Endothelial cell of umbilical vein (primary cell): ENCODE data around the gene KCNH4. TPM values are rescaled to one million over a fixed set of nuclear protein-coding genes. Genes with fewer than 3 reads are reported as not detected.

ENCODE experiments used
- BruUV-seq: library from RNA; stranded (reverse); fragments of 400-500 nt; replicated peaks from 2 replicates; lab custom pipeline; 2021; lab: Mats Ljungman, UMichigan
- CTCF ChIA-PET: fragments of 300-600, 350-600 bp; sonication (Branson Sonifier 250); formaldehyde crosslinking; loops from one replicate; lab custom pipeline; 2021; ENCODE audit warnings: antibody characterized with exemption, inconsistent platforms; lab: Charles Lee
- POLR2A ChIA-PET: fragments of 300-600, 350-600 bp; sonication (Branson Sonifier 250); formaldehyde crosslinking; loops from one replicate; lab custom pipeline; 2021; ENCODE audit warnings: antibody characterized with exemption, inconsistent platforms; lab: Charles Lee
- DNase-seq: peaks from one replicate; pipeline ENCODE4 v3.0.0-alpha.2; 2011; ENCODE audit warnings: low read depth, low spot score
- FAIRE-seq: peaks from 2 replicates; lab custom pipeline; 2011; peaks lifted over from hg19 to GRCh38; lab: Jason Lieb, UNC
- H2AFZ ChIP-seq: 2 replicates; pipeline ENCODE4 v1.6.0; 2012; ENCODE audit warnings: low read depth, low read length, control low read depth, inconsistent platforms
- H3K27ac ChIP-seq: 2 replicates; pipeline ENCODE4 v1.5.1; 2011; ENCODE audit warnings: low read depth, mild to moderate bottlenecking, control low read depth, low read length, moderate library complexity; ENCODE audit not compliant: insufficient read depth
- H3K27me3 ChIP-seq, 2 experiments: 2 replicates each; pipeline versions ENCODE4 v1.6.0 to v1.6.1; 2011; ENCODE audit warnings: low read length in 2 of 2, mixed read lengths in 1 of 2; ENCODE audit not compliant: control insufficient read depth in 2 of 2, insufficient read depth in 2 of 2
- H3K36me3 ChIP-seq, 2 experiments: 2 replicates in 1 of 2; 3 replicates in 1 of 2; pipeline ENCODE4 v1.5.1; 2011; ENCODE audit warnings: low read length in 2 of 2, mild to moderate bottlenecking in 1 of 2, moderate library complexity in 1 of 2; ENCODE audit not compliant: control insufficient read depth in 2 of 2, insufficient read depth in 2 of 2; ENCODE audit errors: extremely low read depth in 1 of 2
- H3K4me1 ChIP-seq: 3 replicates; pipeline ENCODE4 v1.5.1; 2011; ENCODE audit warnings: mild to moderate bottlenecking, low read length; ENCODE audit not compliant: control insufficient read depth, insufficient read depth; ENCODE audit errors: extremely low read depth
- H3K4me2 ChIP-seq: 2 replicates; pipeline ENCODE4 v1.6.1; 2011; ENCODE audit warnings: low read length, control low read depth, mixed read lengths; ENCODE audit not compliant: insufficient read depth
- H3K4me3 ChIP-seq, 3 experiments: fragments of 200-600 bp in 1 of 3; sonication (generic), shearing (Covaris generic) in 1 of 3; replicated peaks in 1 of 3; 2 replicates each; pipeline ENCODE4 v1.5.1; 2011 to 2016; ENCODE audit warnings: control low read depth in 3 of 3, low read length in 3 of 3, mild to moderate bottlenecking in 2 of 3, inconsistent platforms in 1 of 3, low read depth in 1 of 3, moderate library complexity in 1 of 3; ENCODE audit not compliant: insufficient read depth in 1 of 3
- H3K79me2 ChIP-seq: 2 replicates; pipeline ENCODE4 v1.6.0; 2012; ENCODE audit warnings: low read length, inconsistent platforms; ENCODE audit not compliant: control insufficient read depth, insufficient read depth
- H3K9ac ChIP-seq: replicated peaks from 2 replicates; pipeline ENCODE3; 2011; ENCODE audit warnings: low read length, control low read depth; ENCODE audit not compliant: insufficient read depth; ENCODE audit errors: extremely low read depth
- H3K9me1 ChIP-seq: replicated peaks from 3 replicates; pipeline ENCODE4 v1.6.0; 2011; ENCODE audit warnings: mild to moderate bottlenecking, low read length; ENCODE audit not compliant: control insufficient read depth, insufficient read depth; ENCODE audit errors: extremely low read depth
- H3K9me3 ChIP-seq: replicated peaks from 2 replicates; pipeline ENCODE4 v1.5.1; 2012; ENCODE audit warnings: low read length, inconsistent platforms; ENCODE audit not compliant: control insufficient read depth, insufficient read depth
- H4K20me1 ChIP-seq: replicated peaks from 2 replicates; pipeline ENCODE3; 2011; ENCODE audit warnings: mild to moderate bottlenecking, low read length; ENCODE audit not compliant: control insufficient read depth, insufficient read depth; ENCODE audit errors: extremely low read depth
- EZH2 ChIP-seq: IDR thresholded peaks from 2 replicates; pipeline ENCODE4 v1.6.1; 2012; ENCODE audit warnings: borderline replicate concordance, low read depth, mild to moderate bottlenecking, moderate library complexity, low read length, inconsistent platforms; ENCODE audit not compliant: severe bottlenecking
- FOS ChIP-seq: IDR thresholded peaks from 2 replicates; pipeline ENCODE4 v1.6.1; 2011; ENCODE audit warnings: mild to moderate bottlenecking, low read length, moderate library complexity, borderline replicate concordance; ENCODE audit not compliant: insufficient read depth
- GATA2 ChIP-seq: IDR thresholded peaks from 2 replicates; pipeline ENCODE4 v1.7.0; 2011; ENCODE audit warnings: low read depth, mild to moderate bottlenecking, moderate library complexity, mixed read lengths, low read length; ENCODE audit not compliant: insufficient read length, insufficient read depth
- JUN ChIP-seq: IDR thresholded peaks from 2 replicates; pipeline ENCODE4 v1.6.1; 2011; ENCODE audit warnings: borderline replicate concordance, low read depth; ENCODE audit not compliant: insufficient read length, insufficient read depth
- MYC ChIP-seq: IDR thresholded peaks from one replicate; pipeline ENCODE4 v1.6.1; 2011; ENCODE audit warnings: mild to moderate bottlenecking, low read depth, low read length
- POLR2A ChIP-seq: IDR thresholded peaks from 2 replicates; pipeline ENCODE4 v1.6.1; 2012; ENCODE audit warnings: low read depth, mild to moderate bottlenecking, control low read depth, low read length
- POLR2AphosphoS5 ChIP-seq: IDR thresholded peaks from 2 replicates; pipeline ENCODE4 v1.6.1; 2012; ENCODE audit warnings: low read depth, mild to moderate bottlenecking, control low read depth, low read length, moderate library complexity; ENCODE audit not compliant: insufficient read depth
- dilution Hi-C: fragments of 300-500 bp; cut with MboI; formaldehyde crosslinking; loops from one replicate; pipeline ENCODE4 v1.15.0; 2019; ENCODE audit warnings: low sequenced_read_pairs; ENCODE audit not compliant: extremely low pct_ligation_motif_present
- intact Hi-C: fragments of 100-400 bp; cut with micrococcal nuclease; formaldehyde crosslinking; loops from one replicate; pipeline ENCODE4 v1.10.0; 2022
- polyA plus RNA-seq, 4 experiments: library from polyadenylated mRNA; depleted of rRNA in 3 of 4; stranded (reverse) in 3 of 4; unstranded in 1 of 4; fragments of >200 nt; gene quantifications; 2 replicates each; pipeline versions ENCODE4 v1.2.1 to v1.2.3, GENCODE V29; 2011 to 2012; ENCODE audit warnings: missing spikeins in 1 of 4
- total RNA-seq: library from RNA; stranded (reverse); gene quantifications from 2 replicates; pipeline ENCODE4 v1.2.3, GENCODE V29; 2021
- TF ChIP-seq, protein P1 (sequence below), 2 donors: IDR thresholded peaks; 1 replicate in 1 of 2; 2 replicates in 1 of 2; pipeline ENCODE4 v1.5.1; 2011; ENCODE audit warnings: low read length in 2 of 2, mild to moderate bottlenecking in 2 of 2, moderate library complexity in 2 of 2, control low read depth in 1 of 2, inconsistent platforms in 1 of 2, low read depth in 1 of 2; ENCODE audit not compliant: insufficient read depth in 1 of 2; ENCODE audit errors: extremely low read depth in 1 of 2
- TF ChIP-seq, protein P2 (sequence below): IDR thresholded peaks from 2 replicates; pipeline ENCODE4 v1.6.1; 2011; ENCODE audit not compliant: insufficient read depth, insufficient read length

Gene KCNH4
- total and polyA plus RNA-seq, 2 donors (not counting 3 experiments of a cell fraction or from before 2014, with no cell fraction given): 0.11 TPM

DNA sequence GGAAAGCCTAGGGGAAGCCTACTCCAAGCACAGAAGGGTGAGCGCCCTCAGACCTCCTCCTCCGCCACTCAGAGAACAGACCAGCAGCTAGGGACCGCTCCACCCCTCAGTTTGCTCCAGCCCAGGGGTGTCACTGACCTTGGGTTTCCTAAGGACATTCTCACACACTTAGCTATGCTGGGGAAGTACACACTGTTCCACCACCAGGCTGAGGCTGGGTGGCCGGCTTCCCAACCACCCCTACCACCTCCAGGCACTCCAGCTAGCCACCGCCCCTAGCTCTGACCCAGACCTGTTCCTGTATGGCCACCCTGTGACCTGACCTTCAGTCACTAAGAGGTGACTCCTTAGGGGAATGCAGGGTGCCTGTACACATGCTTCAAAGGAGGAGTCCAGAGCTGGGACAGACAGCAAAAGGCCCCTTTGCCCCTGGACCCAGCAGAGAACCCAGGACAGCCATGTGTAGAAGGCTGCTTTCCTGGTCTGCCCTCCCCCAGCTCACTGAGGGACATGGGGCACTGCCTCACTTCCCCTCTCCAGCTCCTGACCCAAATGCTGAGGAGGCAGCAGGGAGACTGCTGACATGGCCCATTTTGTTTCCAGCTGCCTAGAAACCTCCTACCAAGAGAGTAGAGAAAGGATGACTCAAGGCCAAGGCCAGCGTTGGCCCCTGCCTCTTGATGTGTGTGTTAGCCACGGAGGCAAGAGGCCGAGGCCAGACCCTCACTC, 51.7 kb downstream of the KCNH4 start:
- dilution Hi-C loops (no loop called here), intact Hi-C loops (no loop called here)
- Histone ChIP-seq H3K4me1 (peaks cover 52% of the 10 kb centered on the region), H3K27me3 (no peaks in the 10 kb centered on the region), H4K20me1 (no peaks in the 10 kb centered on the region), H2AFZ (no peak overlapping the region), H3K9ac (no peak overlapping the region), H3K79me2 (peaks cover 47% of the 10 kb centered on the region), H3K36me3 (peaks cover 27 to 41% of the 10 kb centered on the region in 2 experiments), H3K27ac (no peak overlapping the region), H3K4me2 (no peak overlapping the region), H3K9me3 (no peaks in the 10 kb centered on the region), H3K4me3 (no peak overlapping the region), H3K9me1 (no peaks in the 10 kb centered on the region)
- ChIA-PET CTCF (interaction anchor here (0.9 to 1.5 kb wide), 3 partner anchors 24 to 51 kb away, joined by 4 to 5 read pairs (median 5); partner anchors contain the start of gene KCNH4), POLR2A (no interaction called here)
- no TSS peak for BruUV-seq
- FAIRE-seq: no peak
- TF ChIP-seq JUN (no peak), POLR2A (no peak), GATA2 (no peak), POLR2AphosphoS5 (no peak), FOS (no peak), MYC (no peak), EZH2 (no peak)
- TF ChIP-seq, protein P1, sequence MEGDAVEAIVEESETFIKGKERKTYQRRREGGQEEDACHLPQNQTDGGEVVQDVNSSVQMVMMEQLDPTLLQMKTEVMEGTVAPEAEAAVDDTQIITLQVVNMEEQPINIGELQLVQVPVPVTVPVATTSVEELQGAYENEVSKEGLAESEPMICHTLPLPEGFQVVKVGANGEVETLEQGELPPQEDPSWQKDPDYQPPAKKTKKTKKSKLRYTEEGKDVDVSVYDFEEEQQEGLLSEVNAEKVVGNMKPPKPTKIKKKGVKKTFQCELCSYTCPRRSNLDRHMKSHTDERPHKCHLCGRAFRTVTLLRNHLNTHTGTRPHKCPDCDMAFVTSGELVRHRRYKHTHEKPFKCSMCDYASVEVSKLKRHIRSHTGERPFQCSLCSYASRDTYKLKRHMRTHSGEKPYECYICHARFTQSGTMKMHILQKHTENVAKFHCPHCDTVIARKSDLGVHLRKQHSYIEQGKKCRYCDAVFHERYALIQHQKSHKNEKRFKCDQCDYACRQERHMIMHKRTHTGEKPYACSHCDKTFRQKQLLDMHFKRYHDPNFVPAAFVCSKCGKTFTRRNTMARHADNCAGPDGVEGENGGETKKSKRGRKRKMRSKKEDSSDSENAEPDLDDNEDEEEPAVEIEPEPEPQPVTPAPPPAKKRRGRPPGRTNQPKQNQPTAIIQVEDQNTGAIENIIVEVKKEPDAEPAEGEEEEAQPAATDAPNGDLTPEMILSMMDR (IDR thresholded peaks at IDR 0.05; ENCODE audit: extremely low read depth in 1 of 2, insufficient read depth in 1 of 2, low read depth in 1 of 2, low read length in 2 of 2): no peak
- TF ChIP-seq, protein P2, sequence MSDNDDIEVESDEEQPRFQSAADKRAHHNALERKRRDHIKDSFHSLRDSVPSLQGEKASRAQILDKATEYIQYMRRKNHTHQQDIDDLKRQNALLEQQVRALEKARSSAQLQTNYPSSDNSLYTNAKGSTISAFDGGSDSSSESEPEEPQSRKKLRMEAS: no peak
- DNase-seq: no peak
